ENCODE measurements around the gene CBR4.
"Not testable (repeated sequence)": the region's sequence is repeated elsewhere in the genome, so short reads cannot be mapped to it uniquely, and the experiment has no call there.

CBR4 gene

GRCh38 chr4:168952821-168953246 is 57.2 kb downstream of the CBR4 start:
- H3K4me1 ChIP-seq (ENCODE audit: control insufficient read depth in 2 of 2, insufficient read depth in 2 of 2, low read length in 2 of 2); H3K9ac ChIP-seq (ENCODE audit: low read depth in 1 of 2, low read length in 2 of 2); H3K4me3 ChIP-seq (ENCODE audit: low read length in 2 of 2); H3K36me3 ChIP-seq (ENCODE audit: control insufficient read depth in 2 of 2, insufficient read depth in 2 of 2, low read length in 2 of 2); H3K27me3 ChIP-seq (ENCODE audit: control insufficient read depth in 2 of 2, insufficient read depth in 2 of 2, low read length in 2 of 2); H3K9me3 ChIP-seq (ENCODE audit: control insufficient read depth in 2 of 2, low read length in 2 of 2): not testable (repeated sequence)
- H3K27ac ChIP-seq (ENCODE audit: low read depth in 2 of 2, low read length in 2 of 2), result peak overlapping the region in 1 of 2 donors; percentile 50

- H3K4me1 ChIP-seq (ENCODE audit: control insufficient read depth in 2 of 2, insufficient read depth in 2 of 2, low read length in 2 of 2), result no peaks in the 10 kb centered on the region
- H3K27ac ChIP-seq (ENCODE audit: low read depth in 2 of 2, low read length in 2 of 2), result no peak overlapping the region
- H3K27me3 ChIP-seq (ENCODE audit: control insufficient read depth in 2 of 2, insufficient read depth in 2 of 2, low read length in 2 of 2), result no peaks in the 10 kb centered on the region
- no peak overlapping the region for H3K4me3 ChIP-seq (ENCODE audit: low read length in 2 of 2)
- H3K9me3 ChIP-seq (ENCODE audit: control insufficient read depth in 2 of 2, low read length in 2 of 2), result no peaks in the 10 kb centered on the region
- no peaks in the 10 kb centered on the region for H3K36me3 ChIP-seq (ENCODE audit: control insufficient read depth in 2 of 2, insufficient read depth in 2 of 2, low read length in 2 of 2)
- H3K9ac ChIP-seq (ENCODE audit: low read depth in 1 of 2, low read length in 2 of 2), result no peak overlapping the region
These were observed 64.8 kb downstream of the CBR4 start for GRCh38 chr4:168945291-168945690.

GRCh38 chr4:168942985-168943384 is 67.1 kb downstream of the CBR4 start:
- H3K9me3 ChIP-seq (ENCODE audit: control insufficient read depth in 2 of 2, low read length in 2 of 2), result no peaks in the 10 kb centered on the region
- no peaks in the 10 kb centered on the region for H3K36me3 ChIP-seq (ENCODE audit: control insufficient read depth in 2 of 2, insufficient read depth in 2 of 2, low read length in 2 of 2)
- H3K4me1 ChIP-seq (ENCODE audit: control insufficient read depth in 2 of 2, insufficient read depth in 2 of 2, low read length in 2 of 2), result no peaks in the 10 kb centered on the region
- no peak overlapping the region for H3K4me3 ChIP-seq (ENCODE audit: low read length in 2 of 2)
- no peak overlapping the region for H3K27ac ChIP-seq (ENCODE audit: low read depth in 2 of 2, low read length in 2 of 2)
- no peak overlapping the region for H3K9ac ChIP-seq (ENCODE audit: low read depth in 1 of 2, low read length in 2 of 2)
- no peaks in the 10 kb centered on the region for H3K27me3 ChIP-seq (ENCODE audit: control insufficient read depth in 2 of 2, insufficient read depth in 2 of 2, low read length in 2 of 2)

All from mucosa of rectum (tissue), 2 donors.